K562 treated with DMSO at 1 percent for 12 hours (cell line): ENCODE results near the gene SYT6. TPM values are rescaled to one million over a fixed set of nuclear protein-coding genes. Genes with fewer than 3 reads are reported as not detected.

Source experiments
- total RNA-seq: library from RNA; unstranded; fragments of 300-600 nt; gene quantifications from 2 replicates; pipeline ENCODE4 v1.2.3, GENCODE V29; 2022; ENCODE audit not compliant: insufficient read depth

SYT6 gene, protein sequence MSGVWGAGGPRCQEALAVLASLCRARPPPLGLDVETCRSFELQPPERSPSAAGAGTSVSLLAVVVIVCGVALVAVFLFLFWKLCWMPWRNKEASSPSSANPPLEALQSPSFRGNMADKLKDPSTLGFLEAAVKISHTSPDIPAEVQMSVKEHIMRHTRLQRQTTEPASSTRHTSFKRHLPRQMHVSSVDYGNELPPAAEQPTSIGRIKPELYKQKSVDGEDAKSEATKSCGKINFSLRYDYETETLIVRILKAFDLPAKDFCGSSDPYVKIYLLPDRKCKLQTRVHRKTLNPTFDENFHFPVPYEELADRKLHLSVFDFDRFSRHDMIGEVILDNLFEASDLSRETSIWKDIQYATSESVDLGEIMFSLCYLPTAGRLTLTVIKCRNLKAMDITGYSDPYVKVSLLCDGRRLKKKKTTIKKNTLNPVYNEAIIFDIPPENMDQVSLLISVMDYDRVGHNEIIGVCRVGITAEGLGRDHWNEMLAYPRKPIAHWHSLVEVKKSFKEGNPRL
- total RNA-seq, result not detected in 2 replicates

DNA sequence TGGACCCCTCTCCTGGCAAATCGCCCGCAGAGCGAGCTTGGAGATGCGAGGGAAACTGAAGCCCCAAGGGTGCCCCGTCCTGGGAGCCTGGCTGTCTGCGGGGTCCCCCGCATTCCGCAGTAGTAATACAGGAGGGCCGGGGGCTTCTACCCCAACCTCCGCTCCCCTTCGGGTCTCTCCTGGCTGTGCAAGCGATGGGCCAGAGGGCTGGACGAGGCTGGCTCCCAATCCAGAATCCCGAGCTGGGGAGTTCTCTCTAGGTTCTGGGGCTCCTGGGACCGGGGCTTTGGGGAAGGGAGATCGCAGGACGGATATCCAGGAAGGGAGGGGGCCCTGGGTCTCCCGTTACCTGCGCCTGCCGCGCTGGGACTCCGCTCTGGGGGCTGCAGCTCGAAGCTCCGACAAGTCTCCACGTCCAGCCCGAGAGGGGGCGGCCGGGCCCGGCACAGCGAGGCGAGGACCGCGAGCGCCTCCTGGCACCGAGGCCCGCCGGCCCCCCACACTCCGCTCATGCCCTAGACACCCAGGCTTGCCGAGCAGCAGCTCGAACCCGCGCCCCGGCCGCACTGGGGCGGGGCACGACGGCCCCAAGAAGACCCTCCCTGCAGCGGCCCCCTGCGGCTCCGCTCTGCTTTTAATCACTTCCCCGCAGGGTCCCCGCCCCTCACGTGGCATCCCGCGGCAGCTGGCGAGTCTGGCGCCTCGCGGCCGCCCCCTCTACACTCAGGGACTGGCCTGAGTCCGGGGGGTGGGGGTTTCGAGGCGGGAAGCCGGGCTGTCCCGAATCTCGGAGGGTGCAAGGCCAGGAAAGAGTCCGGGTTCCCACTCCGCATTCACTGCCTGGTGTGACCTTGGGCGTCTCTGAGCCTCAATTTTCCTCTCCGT lies at the start of gene SYT6:
Gene SYT6, minus strand, starts transcription at position 609 of the 885 bp plus-strand sequence. Its CDS starts 97 bp downstream, at position 512.

Other genes starting within 250 kb of the SYT6 start
- 15.8 and 26.0 TPM in 2 replicates for gene AP4B1, start 249.1 kb downstream of the SYT6 start, total RNA-seq
- gene DCLRE1B, start 248.5 kb downstream of the SYT6 start, total RNA-seq, result 11.5 and 23.7 TPM in 2 replicates
- gene HIPK1, start 224.5 kb downstream of the SYT6 start, total RNA-seq, result 9.5 and 45.8 TPM in 2 replicates
- gene OLFML3, start 174.4 kb downstream of the SYT6 start, total RNA-seq, result not detected in 2 replicates